Esophagus squamous epithelium (tissue), 5 donors: Measurements from ENCODE around the gene COMMD4. TPM values are rescaled to one million over a fixed set of nuclear protein-coding genes. Genes with fewer than 3 reads are reported as not detected.
"Not testable (repeated sequence)": the region's sequence is repeated elsewhere in the genome, so short reads cannot be mapped to it uniquely, and the experiment has no call there.

Experiments used
- DNase-seq: peaks from one replicate; lab custom pipeline; 2025; lab: John Stamatoyannopoulos, UW
- H3K27ac ChIP-seq, 4 donors: fragments of 200-600 bp; sonication (generic); one replicate each; pipeline ENCODE4 v1.5.1; 2016 to 2019; ENCODE audit warnings: mild to moderate bottlenecking in 1 of 4
- H3K27me3 ChIP-seq, 4 donors: fragments of 200-600 bp; sonication (generic); 1 replicate in 3 of 4; 2 replicates in 1 of 4; pipeline versions ENCODE4 v1.5.1 to v1.6.0; 2017 to 2021; ENCODE audit warnings: antibody characterized with exemption in 1 of 4
- H3K36me3 ChIP-seq, 3 donors: fragments of 200-600 bp; sonication (generic); one replicate each; pipeline ENCODE4 v1.5.1; 2016 to 2019
- H3K4me1 ChIP-seq, 3 donors: fragments of 200-600 bp; sonication (generic); one replicate each; pipeline ENCODE4 v1.5.1; 2017 to 2019
- H3K4me3 ChIP-seq, 4 donors: fragments of 200-600 bp; sonication (generic); 1 replicate in 3 of 4; 2 replicates in 1 of 4; pipeline ENCODE4 v1.5.1; 2016 to 2019; ENCODE audit warnings: mild to moderate bottlenecking in 2 of 4, moderate library complexity in 1 of 4
- H3K9me3 ChIP-seq, 3 donors: fragments of 200-600 bp; sonication (generic); one replicate each; pipeline ENCODE4 v1.5.1; 2016 to 2019
- CTCF ChIP-seq, 6 experiments: fragments of 450-650 bp in 4 of 6; fragments of 200-600 bp in 2 of 6; sonication (generic) in 2 of 6; IDR thresholded peaks; one replicate each; pipeline ENCODE4 v1.5.1; 2016 to 2019; ENCODE audit warnings: antibody characterized with exemption in 6 of 6, mild to moderate bottlenecking in 4 of 6, moderate library complexity in 4 of 6
- POLR2A ChIP-seq, 4 donors: fragments of 450-650 bp; IDR thresholded peaks; one replicate each; pipeline ENCODE4 v1.6.1; 2017; ENCODE audit warnings: antibody characterized with exemption in 4 of 4, mild to moderate bottlenecking in 4 of 4, moderate library complexity in 3 of 4
- WGBS, 2 donors: methylation state at CpG; one replicate each; pipeline ENCODE4 v1.1.5; 2018; 5-methylcytosine and 5-hydroxymethylcytosine counted together
- intact Hi-C: fragments of 100-400 bp; cut with DNase I; formaldehyde crosslinking; loops from one replicate; pipeline ENCODE4 v1.15.0; 2022
- total RNA-seq, 4 donors: library from RNA; depleted of rRNA; stranded (reverse); fragments of >200 nt; gene quantifications; one replicate each; pipeline ENCODE4 v1.1.0, GENCODE V29; 2016
- donor health status: DM: yes; HTN: yes; CAD: no.

COMMD4 gene
- total RNA-seq, 4 donors from 2014 or later, result 35.5 to 54.4 (median 44.5) TPM

- 100% methylated on average over 2 of the region's 3 CpGs; no CpG with 5 or more reads in 1 of the 2 donors for WGBS, 2 donors
- intact Hi-C loops, result loop anchor here (10.0 kb wide), 1 partner anchor 93 kb away; no protein-coding TSS in a partner anchor
Measured at GRCh38 chr15:75327491-75327890, 8.4 kb upstream of the COMMD4 start.

GRCh38 chr15:75328493-75329314 is 7.2 kb upstream of the COMMD4 start:
- H3K27me3 ChIP-seq, result no peaks in the 10 kb centered on the region
- no peak for DNase-seq
- H3K4me3 ChIP-seq, result no peak overlapping the region
- TF ChIP-seq CTCF (IDR thresholded peaks at IDR 0.05), result no peak
- no peak for TF ChIP-seq POLR2A (IDR thresholded peaks at IDR 0.05)
- 72% methylated on average over 7 of the region's 10 CpGs; no CpG with 5 or more reads in 1 of the 2 donors for WGBS, 2 donors
- no peaks in the 10 kb centered on the region for H3K4me1 ChIP-seq
- H3K9me3 ChIP-seq, result no peaks in the 10 kb centered on the region
- no peaks in the 10 kb centered on the region for H3K36me3 ChIP-seq
- intact Hi-C loops, result loop anchor here (10.0 kb wide), 1 partner anchor 94 kb away; no protein-coding TSS in a partner anchor
- H3K27ac ChIP-seq, result no peak overlapping the region

More at GRCh38 chr15:75327491-75327890, 8.4 kb upstream of the COMMD4 start:
- Histone ChIP-seq H3K9me3 (no peaks in the 10 kb centered on the region), H3K36me3 (no peaks in the 10 kb centered on the region), H3K27me3 (no peaks in the 10 kb centered on the region), H3K27ac (no peak overlapping the region), H3K4me3 (no peak overlapping the region), H3K4me1 (no peaks in the 10 kb centered on the region)
- TF ChIP-seq CTCF (IDR thresholded peaks at IDR 0.05) (no peak), POLR2A (IDR thresholded peaks at IDR 0.05) (no peak)
- no peak for DNase-seq

- no peak for DNase-seq
- Histone ChIP-seq H3K27ac (no peak overlapping the region), H3K4me1 (no peaks in the 10 kb centered on the region), H3K4me3 (no peak overlapping the region), H3K36me3 (no peaks in the 10 kb centered on the region), H3K9me3 (no peaks in the 10 kb centered on the region), H3K27me3 (no peaks in the 10 kb centered on the region)
- intact Hi-C loops, result loop anchor here (10.0 kb wide), 1 partner anchor 95 kb away; no protein-coding TSS in a partner anchor
- 100% methylated on average over 1 to 2 of the region's 2 CpGs for WGBS, 2 donors
- TF ChIP-seq CTCF (IDR thresholded peaks at IDR 0.05), result no peak
- TF ChIP-seq POLR2A (IDR thresholded peaks at IDR 0.05), result no peak
Measured at GRCh38 chr15:75329571-75329970, 6.3 kb upstream of the COMMD4 start.

GRCh38 chr15:75332093-75332492 is 3.8 kb upstream of the COMMD4 start:
- H3K27ac ChIP-seq, DNase-seq, H3K4me3 ChIP-seq, H3K36me3 ChIP-seq, H3K27me3 ChIP-seq, H3K9me3 ChIP-seq, intact Hi-C loops: not testable (repeated sequence)
- peaks cover 8 to 19% (median 10%) of the 10 kb centered on the region in 3 donors for H3K4me1 ChIP-seq
- 68% methylated on average over 7 of the region's 7 CpGs for WGBS, 2 donors

GRCh38 chr15:75333654-75334419 is 2.0 kb upstream of the COMMD4 start:
- 77 to 88% methylated on average over 15 of the region's 15 CpGs for WGBS, 2 donors
- intact Hi-C loops, H3K27ac ChIP-seq, H3K27me3 ChIP-seq, H3K9me3 ChIP-seq, DNase-seq, H3K4me3 ChIP-seq, H3K36me3 ChIP-seq: not testable (repeated sequence)
- peaks cover 8 to 22% (median 10%) of the 10 kb centered on the region in 3 donors for H3K4me1 ChIP-seq
